Prostate gland (tissue), 2 donors: ENCODE data around the gene TRIM45. TPM values are rescaled to one million over a fixed set of nuclear protein-coding genes. Genes with fewer than 3 reads are reported as not detected.

Source experiments
- DNase-seq: peaks from one replicate; pipeline ENCODE4 v3.0.0-alpha.2; 2019; ENCODE audit warnings: low spot score
- H3K27ac ChIP-seq, 2 donors: fragments of 200-600 bp; sonication (generic); 2 replicates each; pipeline ENCODE4 v1.5.1; 2017 to 2019
- H3K27me3 ChIP-seq: fragments of 200-600 bp; sonication (generic); replicated peaks from 2 replicates; pipeline ENCODE4 v1.5.1; 2019; ENCODE audit not compliant: insufficient read depth
- H3K36me3 ChIP-seq, 2 donors: fragments of 200-600 bp; sonication (generic); 1 replicate in 1 of 2; 2 replicates in 1 of 2; pipeline versions ENCODE4 v1.5.1 to v1.8.1; 2017 to 2019
- H3K4me1 ChIP-seq: fragments of 200-600 bp; sonication (generic); replicated peaks from 2 replicates; pipeline ENCODE4 v1.5.1; 2019
- H3K4me3 ChIP-seq, 2 donors: fragments of 200-600 bp; sonication (generic); 2 replicates each; pipeline ENCODE4 v1.5.1; 2017 to 2019
- H3K9me3 ChIP-seq: fragments of 200-600 bp; sonication (generic); 2 replicates; pipeline ENCODE4 v1.5.1; 2017
- CTCF ChIP-seq, 4 experiments: fragments of 200-600 bp in 2 of 4; fragments of 450-650 bp in 2 of 4; sonication (generic) in 2 of 4; IDR thresholded peaks; 1 replicate in 3 of 4; 2 replicates in 1 of 4; pipeline ENCODE4 v1.5.1; 2016 to 2019; ENCODE audit warnings: antibody characterized with exemption in 4 of 4, mild to moderate bottlenecking in 2 of 4, moderate library complexity in 2 of 4
- POLR2A ChIP-seq: fragments of 450-650 bp; IDR thresholded peaks from one replicate; pipeline ENCODE4 v1.6.1; 2016; ENCODE audit warnings: antibody characterized with exemption, mild to moderate bottlenecking
- POLR2AphosphoS5 ChIP-seq: sonication (generic); formaldehyde crosslinking; IDR thresholded peaks from one replicate; pipeline ENCODE4 v1.6.1; 2017; ENCODE audit warnings: antibody characterized with exemption
- WGBS: methylation state at CpG from one replicate; pipeline ENCODE4 v1.1.5; 2018; 5-methylcytosine and 5-hydroxymethylcytosine counted together
- intact Hi-C: fragments of 100-400 bp; cut with DNase I; formaldehyde crosslinking; loops from one replicate; pipeline ENCODE4 v1.14.2; 2022
- total RNA-seq, 2 donors: library from RNA; depleted of rRNA; stranded (reverse); fragments of >200 nt; gene quantifications; one replicate each; pipeline ENCODE4 v1.1.0, GENCODE V29; 2016

Gene TRIM45
- total RNA-seq, 2 donors from 2014 or later: 4.0 to 13.2 TPM

GRCh38 chr1:117143871-117144270 lies 22.3 kb upstream of the TRIM45 start:
- Histone ChIP-seq H3K4me1 (no peaks in the 10 kb centered on the region), H3K27me3 (no peaks in the 10 kb centered on the region), H3K4me3 (no peak overlapping the region), H3K36me3 (no peaks in the 10 kb centered on the region), H3K27ac (no peak overlapping the region), H3K9me3 (no peaks in the 10 kb centered on the region)
- no peak for TF ChIP-seq CTCF (IDR thresholded peaks at IDR 0.05)
- TF ChIP-seq POLR2A: no peak
- TF ChIP-seq POLR2AphosphoS5: no peak
- WGBS: 63% methylated on average over 3 of the region's 3 CpGs
- no peak for DNase-seq
- intact Hi-C loops: no loop called here

GRCh38 chr1:117143172-117143571 lies 21.6 kb upstream of the TRIM45 start:
- DNase-seq: no peak
- H3K27ac ChIP-seq: no peak overlapping the region
- H3K36me3 ChIP-seq: no peaks in the 10 kb centered on the region
- TF ChIP-seq POLR2A (no peak), POLR2AphosphoS5 (no peak), CTCF (IDR thresholded peaks at IDR 0.05) (no peak)
- intact Hi-C loops: no loop called here
- no peaks in the 10 kb centered on the region for H3K4me1 ChIP-seq
- no peaks in the 10 kb centered on the region for H3K9me3 ChIP-seq
- H3K27me3 ChIP-seq: no peaks in the 10 kb centered on the region
- no peak overlapping the region for H3K4me3 ChIP-seq

- Histone ChIP-seq H3K4me1 (no peaks in the 10 kb centered on the region), H3K27me3 (no peaks in the 10 kb centered on the region), H3K9me3 (no peaks in the 10 kb centered on the region), H3K27ac (no peak overlapping the region), H3K36me3 (no peaks in the 10 kb centered on the region), H3K4me3 (no peak overlapping the region)
- intact Hi-C loops: no loop called here
- WGBS: 70% methylated on average over 2 of the region's 2 CpGs
- TF ChIP-seq POLR2AphosphoS5: no peak
- TF ChIP-seq CTCF (IDR thresholded peaks at IDR 0.05): no peak
- TF ChIP-seq POLR2A: no peak
- no peak for DNase-seq
These were observed 20.7 kb upstream of the TRIM45 start for GRCh38 chr1:117142200-117142599.

GRCh38 chr1:117138561-117138960 lies 17.0 kb upstream of the TRIM45 start:
- no peak overlapping the region for H3K27ac ChIP-seq
- TF ChIP-seq POLR2A (no peak), POLR2AphosphoS5 (no peak), CTCF (IDR thresholded peaks at IDR 0.05) (no peak)

GRCh38 chr1:117138106-117138505 lies 16.6 kb upstream of the TRIM45 start:
- 89% methylated on average over 3 of the region's 3 CpGs for WGBS
- H3K27ac ChIP-seq: no peak overlapping the region
- no peaks in the 10 kb centered on the region for H3K9me3 ChIP-seq
- H3K36me3 ChIP-seq: no peaks in the 10 kb centered on the region
- no peaks in the 10 kb centered on the region for H3K4me1 ChIP-seq
- H3K27me3 ChIP-seq: no peaks in the 10 kb centered on the region
- TF ChIP-seq POLR2A: no peak
- no peak for TF ChIP-seq CTCF (IDR thresholded peaks at IDR 0.05)
- no peak for TF ChIP-seq POLR2AphosphoS5
- no peak for DNase-seq
- H3K4me3 ChIP-seq: no peak overlapping the region
- intact Hi-C loops: loop anchor here (10.0 kb wide), 1 partner anchor 413 kb away; no protein-coding TSS in a partner anchor

More at GRCh38 chr1:117138561-117138960, 17.0 kb upstream of the TRIM45 start:
- DNase-seq: no peak
- H3K36me3 ChIP-seq: no peaks in the 10 kb centered on the region
- 89% methylated on average over 1 of the region's 1 CpG for WGBS
- no peaks in the 10 kb centered on the region for H3K27me3 ChIP-seq
- no peak overlapping the region for H3K4me3 ChIP-seq
- H3K4me1 ChIP-seq: no peaks in the 10 kb centered on the region
- intact Hi-C loops: loop anchor here (10.0 kb wide), 1 partner anchor 414 kb away; no protein-coding TSS in a partner anchor
- H3K9me3 ChIP-seq: no peaks in the 10 kb centered on the region
